T-cell (primary cell): Measurements from ENCODE around the gene VPS33A. TPM values are rescaled to one million over a fixed set of nuclear protein-coding genes. Genes with fewer than 3 reads are reported as not detected.

Source experiments
- ATAC-seq, 4 experiments: fragments of 200-7000 bp in 3 of 4; fragments of 150-1000 bp in 1 of 4; cut with Tn5 transposase; replicated peaks in 1 of 4; 1 replicate in 3 of 4; 2 replicates in 1 of 4; pipeline ENCODE4 v1.10.0; 2021; ENCODE audit warnings: moderate library complexity in 3 of 4, mild to moderate bottlenecking in 2 of 4, moderate number of reproducible peaks in 1 of 4
- CTCF ChIA-PET, 2 donors: fragments of 300-600 bp; sonication (Branson Sonifier 250); formaldehyde crosslinking; loops; one replicate each; lab custom pipeline; 2022; ENCODE audit warnings: antibody characterized with exemption in 2 of 2; lab: Charles Lee
- POLR2A ChIA-PET, 2 donors: fragments of 300-600 bp; sonication (Branson Sonifier 250); formaldehyde crosslinking; loops; one replicate each; lab custom pipeline; 2022; ENCODE audit warnings: antibody characterized with exemption in 2 of 2; lab: Charles Lee
- DNase-seq, 35 experiments: peaks; one replicate each; pipeline versions ENCODE4 v3.0.0 to v3.0.0-alpha.2; 2013 to 2023
- H3K27ac ChIP-seq: one replicate; pipeline ENCODE4 v1.5.1; 2013; ENCODE audit warnings: low read length
- H3K27me3 ChIP-seq, 2 experiments: replicated peaks in 1 of 2; 1 replicate in 1 of 2; 2 replicates in 1 of 2; pipeline versions ENCODE4 v1.6.1 to v1.7.0; 2013; ENCODE audit warnings: low read length in 1 of 2, mixed read lengths in 1 of 2; ENCODE audit not compliant: control insufficient read depth in 2 of 2, insufficient read depth in 2 of 2; ENCODE audit errors: extremely low read depth in 1 of 2
- H3K36me3 ChIP-seq, 2 donors: 1 replicate in 1 of 2; 2 replicates in 1 of 2; pipeline versions ENCODE4 v1.6.1 to v1.7.0; 2013; ENCODE audit warnings: low read length in 1 of 2; ENCODE audit not compliant: control insufficient read depth in 2 of 2, insufficient read depth in 1 of 2; ENCODE audit errors: extremely low read depth in 1 of 2
- H3K4me1 ChIP-seq, 2 experiments: 1 replicate in 1 of 2; 2 replicates in 1 of 2; pipeline versions ENCODE4 v1.6.1 to v1.7.0; 2013; ENCODE audit warnings: low read length in 2 of 2, mixed read lengths in 1 of 2; ENCODE audit not compliant: insufficient read depth in 2 of 2, control insufficient read depth in 1 of 2; ENCODE audit errors: extremely low read depth in 1 of 2
- H3K4me3 ChIP-seq, 2 donors: 1 replicate in 1 of 2; 2 replicates in 1 of 2; pipeline versions ENCODE4 v1.5.1 to v1.7.0; 2013; ENCODE audit warnings: mild to moderate bottlenecking in 2 of 2, low read length in 1 of 2, moderate library complexity in 1 of 2; ENCODE audit not compliant: control insufficient read depth in 1 of 2; ENCODE audit errors: extremely low read depth in 1 of 2
- H3K9me3 ChIP-seq: 2 replicates; pipeline ENCODE4 v1.7.0; 2013
- H3K27ac Mint-ChIP-seq, 2 donors: one replicate each; pipeline ENCODE4 v1.8.0; 2020 to 2021; ENCODE audit warnings: mild to moderate bottlenecking in 2 of 2, mixed read lengths in 2 of 2
- H3K27me3 Mint-ChIP-seq, 2 donors: one replicate each; pipeline ENCODE4 v1.8.0; 2021 to 2022; ENCODE audit warnings: mixed read lengths in 2 of 2
- H3K36me3 Mint-ChIP-seq: one replicate; pipeline ENCODE4 v1.8.0; 2021; ENCODE audit warnings: mixed read lengths
- H3K4me1 Mint-ChIP-seq, 3 donors: one replicate each; pipeline ENCODE4 v1.8.0; 2020 to 2022; ENCODE audit warnings: mixed read lengths in 3 of 3, mild to moderate bottlenecking in 1 of 3
- H3K4me3 Mint-ChIP-seq, 3 donors: one replicate each; pipeline ENCODE4 v1.8.0; 2020 to 2022; ENCODE audit warnings: mild to moderate bottlenecking in 3 of 3, mixed read lengths in 3 of 3, moderate library complexity in 3 of 3
- H3K9me3 Mint-ChIP-seq, 3 donors: one replicate each; pipeline ENCODE4 v1.8.0; 2020 to 2022; ENCODE audit warnings: mixed read lengths in 3 of 3
- WGBS: methylation state at CpG from one replicate; pipeline ENCODE4 v1.1.5; 2013; ENCODE audit warnings: missing lambda C conversion rate; ENCODE audit not compliant: insufficient coverage; 5-methylcytosine and 5-hydroxymethylcytosine counted together
- total RNA-seq, 35 experiments: library from RNA in 6 of 35; stranded (reverse) in 6 of 35; fragments of 120-200 nt in 1 of 35; gene quantifications; one replicate each; pipeline versions ENCODE4 v1.2.1 to v1.2.4 and lab custom pipeline; 2013 to 2026

The VPS33A gene
- total RNA-seq, 5 donors from 2014 or later (not counting 1 experiment from before 2014, with no cell fraction given) = 22.7 to 35.0 (median 29.5) TPM

GRCh38 chr12:122232691-122233090, 33.6 kb downstream of the VPS33A start:
- no peak overlapping the region for H3K4me3 ChIP-seq
- no peak overlapping the region for H3K4me3 Mint-ChIP-seq
- H3K9me3 Mint-ChIP-seq = no peaks in the 10 kb centered on the region
- H3K4me1 Mint-ChIP-seq = peaks cover 10 to 12% (median 10%) of the 10 kb centered on the region in 3 donors
- H3K27me3 Mint-ChIP-seq = no peaks in the 10 kb centered on the region
- no peaks in the 10 kb centered on the region for H3K27me3 ChIP-seq
- H3K27ac Mint-ChIP-seq = no peak overlapping the region
- peaks cover 56% of the 10 kb centered on the region for H3K36me3 Mint-ChIP-seq
- ChIA-PET CTCF (interaction anchor here (0.6 to 1.2 kb wide), 3 partner anchors 12 to 1288 kb away, joined by 5 to 7 read pairs (median 6); no protein-coding TSS in a partner anchor), POLR2A (interaction anchor here in 1 of 2 donors (1.0 kb wide), 1 partner anchor 294 kb away, joined by 3 read pairs; the partner anchor contains the start of genes KNTC1 and RSRC2)
- 100% methylated on average over 2 of the region's 10 CpGs for WGBS
- peaks cover 0 to 9% of the 10 kb centered on the region in 2 experiments for H3K4me1 ChIP-seq
- H3K27ac ChIP-seq = no peak overlapping the region
- no peak for ATAC-seq
- no peaks in the 10 kb centered on the region for H3K9me3 ChIP-seq
- DNase-seq = no peak
- peaks cover 0 to 71% of the 10 kb centered on the region in 2 donors for H3K36me3 ChIP-seq

- Histone ChIP-seq H3K4me1 (peaks cover 4 to 22% of the 10 kb centered on the region in 2 experiments), H3K36me3 (peaks cover 0 to 56% of the 10 kb centered on the region in 2 donors), H3K4me3 (no peak overlapping the region), H3K27ac (no peak overlapping the region), H3K9me3 (no peaks in the 10 kb centered on the region), H3K27me3 (no peaks in the 10 kb centered on the region)
- ChIA-PET CTCF (no interaction called here), POLR2A (interaction anchor here in 1 of 2 donors (0.6 kb wide), 1 partner anchor 19 kb away, joined by 5 read pairs; no protein-coding TSS in a partner anchor)
- no peak for DNase-seq
- no peak for ATAC-seq
- no peak overlapping the region for H3K27ac Mint-ChIP-seq
- H3K4me1 Mint-ChIP-seq = peaks cover 22 to 24% (median 23%) of the 10 kb centered on the region in 3 donors
- H3K4me3 Mint-ChIP-seq = no peak overlapping the region
- no peaks in the 10 kb centered on the region for H3K9me3 Mint-ChIP-seq
- WGBS = 53% methylated on average over 3 of the region's 6 CpGs
- H3K27me3 Mint-ChIP-seq = no peaks in the 10 kb centered on the region
- peaks cover 48% of the 10 kb centered on the region for H3K36me3 Mint-ChIP-seq
Observed at GRCh38 chr12:122230798-122231197, 35.5 kb downstream of the VPS33A start.

GRCh38 chr12:122228092-122228491, 38.2 kb downstream of the VPS33A start:
- ATAC-seq = no peak
- ChIA-PET POLR2A (no interaction called here), CTCF (interaction anchor here in 1 of 2 donors (0.9 to 2.0 kb wide), 2 partner anchors 16 to 128 kb away, joined by 4 to 19 read pairs; no protein-coding TSS in a partner anchor)
- Histone ChIP-seq H3K4me3 (peak overlapping the region in 1 of 2 donors; percentile 37), H3K27me3 (no peaks in the 10 kb centered on the region), H3K36me3 (peaks cover 0 to 43% of the 10 kb centered on the region in 2 donors), H3K9me3 (no peaks in the 10 kb centered on the region), H3K27ac (peak overlapping the region; percentile 30), H3K4me1 (peaks cover 10 to 43% of the 10 kb centered on the region in 2 experiments)
- Mint-ChIP-seq H3K27me3 (no peaks in the 10 kb centered on the region), H3K9me3 (no peaks in the 10 kb centered on the region), H3K4me3 (peak overlapping the region; percentile 68 to 90 (median 75)), H3K4me1 (peaks cover 34 to 40% (median 39%) of the 10 kb centered on the region in 3 donors), H3K27ac (peak overlapping the region; percentile 13 to 41), H3K36me3 (peaks cover 36% of the 10 kb centered on the region)
- no peak for DNase-seq
- 43% methylated on average over 4 of the region's 5 CpGs for WGBS

GRCh38 chr12:122227341-122227740, 39.0 kb downstream of the VPS33A start:
- Mint-ChIP-seq H3K9me3 (no peaks in the 10 kb centered on the region), H3K4me3 (peak overlapping the region; percentile 68 to 90 (median 75)), H3K4me1 (peaks cover 40 to 45% (median 43%) of the 10 kb centered on the region in 3 donors), H3K27ac (peak overlapping the region; percentile 75 to 83), H3K36me3 (peaks cover 36% of the 10 kb centered on the region), H3K27me3 (no peaks in the 10 kb centered on the region)
- Histone ChIP-seq H3K9me3 (no peaks in the 10 kb centered on the region), H3K4me3 (peak overlapping the region in 1 of 2 donors; percentile 37), H3K27me3 (no peaks in the 10 kb centered on the region), H3K4me1 (peaks cover 10 to 48% of the 10 kb centered on the region in 2 experiments), H3K27ac (peak overlapping the region; percentile 11), H3K36me3 (peaks cover 0 to 43% of the 10 kb centered on the region in 2 donors)
- CTCF ChIA-PET = interaction anchor here (0.5 to 3.1 kb wide), 9 partner anchors 10 to 1404 kb away, joined by 3 to 28 read pairs (median 3); partner anchors contain the start of gene VPS33A (in 1 of the 2)
- DNase-seq (peak in 34 of 35 experiments; percentile 34 to 86 (median 61)), ATAC-seq (peak in 2 of 4 experiments; percentile 4 to 9)
- POLR2A ChIA-PET = interaction anchor here in 1 of 2 donors (0.6 to 1.7 kb wide), 2 partner anchors 40 to 270 kb away, joined by 3 to 4 read pairs; no protein-coding TSS in a partner anchor
- WGBS = 24% methylated on average over 16 of the region's 17 CpGs

GRCh38 chr12:122226366-122227125, 39.7 kb downstream of the VPS33A start:
- H3K36me3 ChIP-seq = peaks cover 5 to 43% of the 10 kb centered on the region in 2 donors
- H3K27ac ChIP-seq = no peak overlapping the region
- Mint-ChIP-seq H3K36me3 (peaks cover 35% of the 10 kb centered on the region), H3K27ac (peak overlapping the region in 1 of 2 donors; percentile 75), H3K4me3 (peak overlapping the region; percentile 68 to 90 (median 75)), H3K9me3 (no peaks in the 10 kb centered on the region), H3K27me3 (no peaks in the 10 kb centered on the region), H3K4me1 (peaks cover 40 to 51% (median 46%) of the 10 kb centered on the region in 3 donors)
- ChIA-PET POLR2A (interaction anchor here (0.5 to 3.2 kb wide), 7 partner anchors 18 to 671 kb away, joined by 3 to 13 read pairs (median 4); partner anchors contain the start of genes RSRC2 (in 1 of the 2) and ZCCHC8 (in 1 of the 2)), CTCF (interaction anchor here (0.5 to 3.1 kb wide), 9 partner anchors 14 to 549 kb away, joined by 3 to 28 read pairs (median 6); partner anchors contain the start of gene VPS33A (in 1 of the 2))
- WGBS = 13% methylated on average over 50 of the region's 55 CpGs
- no peak for ATAC-seq
- peak overlapping the region; percentile 37 to 52 for H3K4me3 ChIP-seq
- no peak for DNase-seq
- no peaks in the 10 kb centered on the region for H3K9me3 ChIP-seq
- H3K27me3 ChIP-seq = no peaks in the 10 kb centered on the region
- peaks cover 10 to 48% of the 10 kb centered on the region in 2 experiments for H3K4me1 ChIP-seq
